ENCODE measurements around the gene SUSD4. TPM values are rescaled to one million over a fixed set of nuclear protein-coding genes. Genes with fewer than 3 reads are reported as not detected.

SUSD4 gene
- total RNA-seq = not detected in 2 replicates

GRCh38 chr1:223363856-223364684 lies at the start of gene SUSD4:
SUSD4 (minus strand) TSS chr1:223364176; CDS start chr1:223363425, 751 bp downstream.

GRCh38 chr1:223393275-223394214 lies 29.6 kb upstream of the SUSD4 start, which contains the start of gene CCDC185:
CCDC185 (plus strand) TSS chr1:223393415; CDS start chr1:223393476, 61 bp downstream.

Small RNAs within 50 kb of the gene (small RNA-seq; reads per million reads assigned to genes)
- gene RNU4-57P = not detected

Other genes with a start within 250 kb of the SUSD4 start
- 0.73 TPM in 1 of 2 replicates, not detected in the other for gene TLR5, start 220.9 kb downstream of the SUSD4 start, total RNA-seq
- gene CCDC185, start 29.2 kb upstream of the SUSD4 start, total RNA-seq = not detected in 2 replicates

Measured in subcutaneous preadipocyte (primary cell).